ENCODE measurements around the gene ANKH.

The ANKH gene

GRCh38 chr5:14767053-14767452, 104.5 kb downstream of the ANKH start:
- in situ Hi-C loops (cut with MboI; ENCODE audit: low sequenced_read_pairs): no loop called here

- in situ Hi-C loops (cut with MboI; ENCODE audit: low sequenced_read_pairs): no loop called here
Observed at GRCh38 chr5:14766584-14766983, 105.0 kb downstream of the ANKH start.

- in situ Hi-C loops (cut with MboI; ENCODE audit: low sequenced_read_pairs): no loop called here
Observed at GRCh38 chr5:14765587-14765986, 106.0 kb downstream of the ANKH start.

GRCh38 chr5:14762549-14763216, 108.9 kb downstream of the ANKH start:
- in situ Hi-C loops (cut with MboI; ENCODE audit: low sequenced_read_pairs): no loop called here

GRCh38 chr5:14760548-14761002, 111.0 kb downstream of the ANKH start:
- in situ Hi-C loops (cut with MboI; ENCODE audit: low sequenced_read_pairs): no loop called here

GRCh38 chr5:14759744-14760547, 111.6 kb downstream of the ANKH start:
- in situ Hi-C loops (cut with MboI; ENCODE audit: low sequenced_read_pairs): no loop called here

GRCh38 chr5:14757850-14758249, 113.7 kb downstream of the ANKH start:
- in situ Hi-C loops (cut with MboI; ENCODE audit: low sequenced_read_pairs): no loop called here

- in situ Hi-C loops (cut with MboI; ENCODE audit: low sequenced_read_pairs): no loop called here
Observed at GRCh38 chr5:14756478-14756877, 115.1 kb downstream of the ANKH start.

- in situ Hi-C loops (cut with MboI; ENCODE audit: low sequenced_read_pairs): no loop called here
Observed at GRCh38 chr5:14753947-14754346, 117.6 kb downstream of the ANKH start.

- in situ Hi-C loops (cut with MboI; ENCODE audit: low sequenced_read_pairs): no loop called here
Observed at GRCh38 chr5:14753292-14753691, 118.3 kb downstream of the ANKH start.

- in situ Hi-C loops (cut with MboI; ENCODE audit: low sequenced_read_pairs): no loop called here
Observed at GRCh38 chr5:14752497-14753071, 119.0 kb downstream of the ANKH start.

- in situ Hi-C loops (cut with MboI; ENCODE audit: low sequenced_read_pairs): no loop called here
Observed at GRCh38 chr5:14750712-14751111, 120.9 kb downstream of the ANKH start.

GRCh38 chr5:14749579-14750101, 121.9 kb downstream of the ANKH start:
- in situ Hi-C loops (cut with MboI; ENCODE audit: low sequenced_read_pairs): no loop called here

- in situ Hi-C loops (cut with MboI; ENCODE audit: low sequenced_read_pairs): no loop called here
Observed at GRCh38 chr5:14748180-14748900, 123.2 kb downstream of the ANKH start.

- in situ Hi-C loops (cut with MboI; ENCODE audit: low sequenced_read_pairs): no loop called here
Observed at GRCh38 chr5:14745753-14746152, 125.8 kb downstream of the ANKH start.

- in situ Hi-C loops (cut with MboI; ENCODE audit: low sequenced_read_pairs): no loop called here
Observed at GRCh38 chr5:14745188-14745563, 126.4 kb downstream of the ANKH start.

GRCh38 chr5:14744296-14745187, 127.0 kb downstream of the ANKH start:
- in situ Hi-C loops (cut with MboI; ENCODE audit: low sequenced_read_pairs): no loop called here

GRCh38 chr5:14743601-14744295, 127.8 kb downstream of the ANKH start:
- in situ Hi-C loops (cut with MboI; ENCODE audit: low sequenced_read_pairs): no loop called here

GRCh38 chr5:14742498-14742897, 129.1 kb downstream of the ANKH start:
- in situ Hi-C loops (cut with MboI; ENCODE audit: low sequenced_read_pairs): no loop called here
